ENCODE results near the gene HMBS.

HMBS gene

DNA sequence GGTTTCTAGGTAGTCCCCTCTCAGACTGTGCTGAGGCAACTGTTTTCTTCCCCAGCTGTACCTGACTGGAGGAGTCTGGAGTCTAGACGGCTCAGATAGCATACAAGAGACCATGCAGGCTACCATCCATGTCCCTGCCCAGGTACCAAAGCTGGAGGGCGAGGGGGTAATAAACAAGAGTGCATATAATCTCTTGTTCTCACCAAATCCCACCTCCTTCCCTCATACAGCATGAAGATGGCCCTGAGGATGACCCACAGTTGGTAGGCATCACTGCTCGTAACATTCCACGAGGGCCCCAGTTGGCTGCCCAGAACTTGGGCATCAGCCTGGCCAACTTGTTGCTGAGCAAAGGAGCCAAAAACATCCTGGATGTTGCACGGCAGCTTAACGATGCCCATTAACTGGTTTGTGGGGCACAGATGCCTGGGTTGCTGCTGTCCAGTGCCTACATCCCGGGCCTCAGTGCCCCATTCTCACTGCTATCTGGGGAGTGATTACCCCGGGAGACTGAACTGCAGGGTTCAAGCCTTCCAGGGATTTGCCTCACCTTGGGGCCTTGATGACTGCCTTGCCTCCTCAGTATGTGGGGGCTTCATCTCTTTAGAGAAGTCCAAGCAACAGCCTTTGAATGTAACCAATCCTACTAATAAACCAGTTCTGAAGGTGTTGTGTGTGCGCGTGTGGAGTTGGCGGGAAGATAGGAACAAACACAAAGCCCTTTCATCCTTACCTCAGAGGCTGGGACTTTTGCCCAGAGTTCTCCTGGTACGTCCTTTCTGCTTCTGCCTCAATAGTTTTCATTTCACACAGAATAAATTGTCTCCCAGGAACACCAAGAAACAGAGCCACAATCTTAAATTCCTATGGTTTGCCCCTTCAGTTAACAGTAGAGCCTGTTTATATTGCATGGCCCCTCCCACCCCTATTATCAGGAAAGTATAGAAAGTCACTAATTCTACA is 8.5 kb downstream of the HMBS start:
- H3K4me3 ChIP-seq (ENCODE audit: low read depth, low read length) = peak overlapping the region; percentile 61
- TF ChIP-seq, protein P1, sequence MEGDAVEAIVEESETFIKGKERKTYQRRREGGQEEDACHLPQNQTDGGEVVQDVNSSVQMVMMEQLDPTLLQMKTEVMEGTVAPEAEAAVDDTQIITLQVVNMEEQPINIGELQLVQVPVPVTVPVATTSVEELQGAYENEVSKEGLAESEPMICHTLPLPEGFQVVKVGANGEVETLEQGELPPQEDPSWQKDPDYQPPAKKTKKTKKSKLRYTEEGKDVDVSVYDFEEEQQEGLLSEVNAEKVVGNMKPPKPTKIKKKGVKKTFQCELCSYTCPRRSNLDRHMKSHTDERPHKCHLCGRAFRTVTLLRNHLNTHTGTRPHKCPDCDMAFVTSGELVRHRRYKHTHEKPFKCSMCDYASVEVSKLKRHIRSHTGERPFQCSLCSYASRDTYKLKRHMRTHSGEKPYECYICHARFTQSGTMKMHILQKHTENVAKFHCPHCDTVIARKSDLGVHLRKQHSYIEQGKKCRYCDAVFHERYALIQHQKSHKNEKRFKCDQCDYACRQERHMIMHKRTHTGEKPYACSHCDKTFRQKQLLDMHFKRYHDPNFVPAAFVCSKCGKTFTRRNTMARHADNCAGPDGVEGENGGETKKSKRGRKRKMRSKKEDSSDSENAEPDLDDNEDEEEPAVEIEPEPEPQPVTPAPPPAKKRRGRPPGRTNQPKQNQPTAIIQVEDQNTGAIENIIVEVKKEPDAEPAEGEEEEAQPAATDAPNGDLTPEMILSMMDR (IDR thresholded peaks at IDR 0.05; ENCODE audit: insufficient read depth, low read depth, low read length, missing control alignments) = no peak
- no peak for DNase-seq (ENCODE audit: low read depth)

DNA sequence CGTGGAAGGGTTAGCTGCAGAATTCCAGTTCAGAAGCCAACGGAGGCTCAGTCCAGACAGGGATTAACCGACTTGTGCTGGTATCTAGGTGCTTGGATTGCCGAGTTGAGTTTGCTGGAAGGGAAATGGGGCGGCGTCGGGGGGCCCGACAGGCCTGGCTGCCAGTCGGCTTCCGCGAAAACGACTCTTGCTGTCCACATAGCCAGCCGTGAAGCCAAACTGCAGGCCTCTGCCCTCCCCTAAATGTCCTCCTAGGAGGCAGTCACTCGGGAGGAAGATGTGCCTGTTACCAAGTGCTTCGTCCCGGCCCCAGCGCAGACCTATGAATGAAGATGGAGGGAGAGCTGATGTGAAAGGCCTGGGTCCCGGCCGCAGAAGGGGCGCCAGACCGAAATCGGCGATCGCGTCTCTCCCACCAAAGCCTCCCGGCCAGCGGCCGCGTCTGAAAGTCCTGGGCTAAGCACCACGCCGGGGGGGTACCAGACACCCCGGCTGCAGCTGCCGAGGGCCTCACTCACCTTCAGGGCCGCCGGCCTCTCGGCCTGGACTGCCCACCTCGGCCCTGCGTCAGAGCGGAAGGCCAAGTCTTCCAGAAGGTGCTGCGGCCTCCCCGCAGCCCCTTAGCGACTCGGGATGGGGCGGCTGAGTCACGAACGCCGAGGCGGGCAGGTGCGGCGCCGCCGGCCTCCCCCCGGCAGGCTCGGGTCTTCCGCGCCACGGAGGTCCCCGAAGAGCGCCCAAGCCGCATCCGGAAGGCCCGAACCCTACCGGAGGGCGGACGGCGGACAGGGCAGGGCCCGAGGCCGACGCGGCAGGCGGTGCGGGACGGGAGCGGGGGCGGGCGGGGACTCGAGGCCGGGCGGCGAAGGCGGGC is 9.5 kb downstream of the HMBS start:
- TF ChIP-seq, protein P1 (IDR thresholded peaks at IDR 0.05; ENCODE audit: insufficient read depth, low read depth, low read length, missing control alignments) = no peak
- peak; percentile 48 for DNase-seq (ENCODE audit: low read depth)
- peak overlapping the region; percentile 61 for H3K4me3 ChIP-seq (ENCODE audit: low read depth, low read length)

DNA sequence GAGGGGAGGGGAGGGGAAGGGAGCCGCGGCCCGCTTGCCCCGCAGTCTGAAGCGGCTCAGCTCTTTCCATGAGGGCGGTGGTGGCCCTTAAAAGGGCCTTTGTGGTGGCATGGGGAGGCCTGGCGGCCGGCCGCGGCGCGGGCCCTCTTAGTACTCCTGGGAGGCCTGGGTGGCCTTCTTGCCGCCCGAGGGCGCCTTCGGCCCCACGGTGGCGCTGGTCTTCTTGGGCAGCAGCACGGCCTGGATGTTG is 10.1 kb downstream of the HMBS start:
- TF ChIP-seq, protein P1 (IDR thresholded peaks at IDR 0.05; ENCODE audit: insufficient read depth, low read depth, low read length, missing control alignments) = peak; percentile 66
- DNase-seq (ENCODE audit: low read depth) = peak; percentile 88
- peak overlapping the region; percentile 61 for H3K4me3 ChIP-seq (ENCODE audit: low read depth, low read length)

DNA sequence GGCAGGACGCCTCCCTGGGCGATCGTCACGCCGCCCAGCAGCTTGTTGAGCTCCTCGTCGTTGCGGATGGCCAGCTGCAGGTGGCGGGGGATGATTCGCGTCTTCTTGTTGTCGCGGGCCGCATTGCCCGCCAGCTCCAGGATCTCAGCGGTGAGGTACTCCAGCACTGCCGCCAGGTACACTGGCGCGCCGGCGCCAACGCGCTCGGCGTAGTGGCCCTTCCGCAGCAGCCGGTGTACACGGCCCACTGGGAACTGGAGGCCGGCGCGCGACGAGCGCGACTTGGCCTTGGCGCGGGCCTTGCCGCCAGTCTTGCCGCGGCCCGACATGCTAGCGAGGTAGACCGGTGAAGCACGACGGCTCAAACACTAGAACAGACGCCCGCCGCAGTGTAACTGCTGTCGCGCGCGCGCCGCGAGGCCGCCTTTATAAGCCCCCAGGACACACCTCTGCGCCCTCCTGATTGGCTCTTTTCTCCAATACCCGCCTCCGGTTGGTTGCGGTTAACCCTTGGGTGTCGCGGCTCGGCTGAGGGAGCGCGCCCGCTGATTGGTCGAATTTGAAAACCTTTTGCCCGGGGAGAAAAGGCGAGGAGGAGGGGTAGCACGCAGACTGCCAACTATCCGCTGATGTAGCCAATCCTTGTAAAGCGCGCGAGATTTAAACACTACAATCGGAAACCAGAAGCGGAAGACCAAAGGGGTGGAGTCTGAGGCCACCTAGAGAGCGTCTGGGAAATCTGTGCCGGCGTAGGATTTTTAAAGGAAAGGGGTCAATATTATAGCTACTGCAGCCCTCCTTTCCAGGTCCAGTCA is 10.6 kb downstream of the HMBS start:
- H3K4me3 ChIP-seq (ENCODE audit: low read depth, low read length) = peak overlapping the region; percentile 61
- TF ChIP-seq, protein P1 (IDR thresholded peaks at IDR 0.05; ENCODE audit: insufficient read depth, low read depth, low read length, missing control alignments) = no peak
- DNase-seq (ENCODE audit: low read depth) = peak; percentile 100

DNA sequence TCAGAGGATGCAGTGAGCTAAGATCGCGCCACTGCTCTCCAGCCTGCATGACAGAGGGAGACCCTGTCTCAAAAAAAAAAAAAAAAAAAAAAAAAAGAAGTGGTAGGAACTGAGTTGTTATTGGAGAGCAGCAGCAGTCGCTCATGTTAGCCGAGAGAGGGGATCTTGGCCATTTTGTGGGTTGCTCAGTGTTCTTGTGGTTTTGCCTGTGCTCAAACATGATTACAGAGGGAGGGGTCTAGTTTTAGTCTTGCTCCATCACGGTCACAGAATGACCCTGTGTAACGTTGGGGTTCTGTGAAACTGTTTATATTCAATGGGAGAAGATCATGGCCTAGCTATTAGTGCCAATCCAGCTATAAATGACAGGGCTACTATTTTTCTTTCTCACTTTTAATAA is 15.0 kb downstream of the HMBS start:
- TF ChIP-seq, protein P1 (IDR thresholded peaks at IDR 0.05; ENCODE audit: insufficient read depth, low read depth, low read length, missing control alignments) = no peak
- no peak overlapping the region for H3K4me3 ChIP-seq (ENCODE audit: low read depth, low read length)
- no peak for DNase-seq (ENCODE audit: low read depth)

DNA sequence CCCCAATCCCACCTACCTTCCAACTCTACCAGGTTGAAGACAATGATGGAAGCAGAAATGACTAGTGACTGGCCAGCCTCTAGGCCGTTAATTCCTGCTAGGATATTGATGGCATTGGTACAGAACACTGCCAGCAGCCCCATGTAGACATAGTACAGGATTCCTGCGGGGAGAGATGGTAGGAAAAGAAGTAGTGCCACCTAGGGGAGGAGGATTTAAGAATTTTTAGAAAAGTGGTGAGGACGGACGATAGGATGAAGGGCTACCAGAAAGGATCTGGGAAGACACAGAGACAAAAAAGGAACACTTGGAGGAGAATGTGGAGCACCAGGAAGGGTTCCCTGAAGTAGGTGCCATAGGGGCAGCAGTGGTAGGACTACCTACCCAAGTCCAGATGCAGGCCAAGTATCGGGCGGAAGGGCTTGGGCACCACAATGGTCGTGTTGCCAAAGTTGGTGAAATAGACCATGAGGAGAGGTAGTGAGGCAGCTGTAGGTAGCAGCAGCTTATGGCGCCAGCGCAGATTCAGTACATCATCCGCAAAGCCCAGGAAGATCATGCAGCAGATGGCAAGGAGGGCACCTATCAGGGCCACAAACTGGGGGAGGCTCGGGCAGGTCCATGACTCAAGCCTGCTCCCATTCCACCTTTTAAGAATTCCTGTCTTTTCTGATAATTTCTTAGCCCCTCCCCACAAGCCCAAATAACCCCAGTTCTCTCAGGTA is 15.7 kb downstream of the HMBS start:
- peak overlapping the region; percentile 89 for H3K4me3 ChIP-seq (ENCODE audit: low read depth, low read length)
- no peak for DNase-seq (ENCODE audit: low read depth)
- TF ChIP-seq, protein P1 (IDR thresholded peaks at IDR 0.05; ENCODE audit: insufficient read depth, low read depth, low read length, missing control alignments) = peak; percentile 17

All from GM12865 (cell line).